Gastroesophageal sphincter (tissue), 4 donors: ENCODE data around the gene GADD45A. TPM values are rescaled to one million over a fixed set of nuclear protein-coding genes. Genes with fewer than 3 reads are reported as not detected.
A peak's percentile ranks its signal among the peaks of the same experiment; 100 is the strongest.

ENCODE experiments used
- ATAC-seq: fragments of 150-250 bp; one replicate; pipeline ENCODE4 v1.9.1; 2016; ENCODE audit warnings: mild to moderate bottlenecking, moderate library complexity
- H3K27ac ChIP-seq, 4 donors: fragments of 200-600 bp; sonication (generic) in 3 of 4; 1 replicate in 3 of 4; 2 replicates in 1 of 4; pipeline ENCODE4 v1.5.1; 2016 to 2019
- H3K27me3 ChIP-seq: fragments of 200-600 bp; sonication (generic); one replicate; pipeline ENCODE4 v1.5.1; 2019
- H3K36me3 ChIP-seq, 2 donors: fragments of 200-600 bp; sonication (generic); one replicate each; pipeline ENCODE4 v1.5.1; 2019; ENCODE audit warnings: control low read depth in 1 of 2
- H3K4me1 ChIP-seq, 3 donors: fragments of 200-600 bp; sonication (generic); 1 replicate in 2 of 3; 2 replicates in 1 of 3; pipeline ENCODE4 v1.5.1; 2016 to 2019; ENCODE audit warnings: control low read depth in 2 of 3
- H3K4me3 ChIP-seq, 2 donors: fragments of 200-600 bp; sonication (generic); one replicate each; pipeline ENCODE4 v1.5.1; 2019; ENCODE audit warnings: mild to moderate bottlenecking in 1 of 2, moderate library complexity in 1 of 2
- H3K9me3 ChIP-seq, 3 donors: fragments of 200-600 bp; sonication (generic); one replicate each; pipeline ENCODE4 v1.5.1; 2017 to 2019; ENCODE audit warnings: control low read depth in 2 of 3
- CTCF ChIP-seq, 4 experiments: fragments of 200-600 bp in 2 of 4; fragments of 450-650 bp in 2 of 4; sonication (generic) in 1 of 4; IDR thresholded peaks; one replicate each; pipeline ENCODE4 v1.5.1; 2017 to 2019; ENCODE audit warnings: antibody characterized with exemption in 4 of 4, mild to moderate bottlenecking in 2 of 4, moderate library complexity in 2 of 4
- EP300 ChIP-seq: sonication (generic); formaldehyde crosslinking; IDR thresholded peaks from one replicate; pipeline ENCODE4 v1.6.1; 2017; ENCODE audit warnings: antibody characterized with exemption, mild to moderate bottlenecking
- POLR2A ChIP-seq, 2 donors: fragments of 450-650 bp; IDR thresholded peaks; one replicate each; pipeline ENCODE4 v1.6.1; 2017; ENCODE audit warnings: antibody characterized with exemption in 2 of 2, mild to moderate bottlenecking in 2 of 2, moderate library complexity in 1 of 2
- POLR2AphosphoS5 ChIP-seq: sonication (generic); formaldehyde crosslinking; IDR thresholded peaks from one replicate; pipeline ENCODE4 v1.6.1; 2017; ENCODE audit warnings: antibody characterized with exemption
- WGBS, 2 donors: methylation state at CpG; one replicate each; pipeline ENCODE4 v1.1.5; 2018; ENCODE audit warnings: low coverage in 1 of 2; 5-methylcytosine and 5-hydroxymethylcytosine counted together
- total RNA-seq, 4 donors: library from RNA; depleted of rRNA; stranded (reverse); fragments of >200 nt; gene quantifications; one replicate each; pipeline ENCODE4 v1.1.0, GENCODE V29; 2016

GADD45A gene
- total RNA-seq, 4 donors from 2014 or later: 58.7 to 69.9 (median 65.6) TPM

GRCh38 chr1:67717876-67718275 is 32.9 kb downstream of the GADD45A start:
- no peak overlapping the region for H3K27ac ChIP-seq
- no peaks in the 10 kb centered on the region for H3K9me3 ChIP-seq
- WGBS, 2 donors: 82 to 83% methylated on average over 4 of the region's 4 CpGs
- H3K4me1 ChIP-seq: peaks cover 8 to 83% (median 16%) of the 10 kb centered on the region in 3 donors
- TF ChIP-seq POLR2A (IDR thresholded peaks at IDR 0.05) (no peak), POLR2AphosphoS5 (peak; percentile 19)
- no peaks in the 10 kb centered on the region for H3K27me3 ChIP-seq
- no peaks in the 10 kb centered on the region for H3K36me3 ChIP-seq
- no peak for ATAC-seq
- no peak overlapping the region for H3K4me3 ChIP-seq

- WGBS, 2 donors: 88 to 97% methylated on average over 4 to 5 of the region's 6 CpGs
- no peak for TF ChIP-seq POLR2A (IDR thresholded peaks at IDR 0.05)
- no peak for TF ChIP-seq EP300
- no peak for TF ChIP-seq CTCF (IDR thresholded peaks at IDR 0.05)
- no peak for TF ChIP-seq POLR2AphosphoS5
- peaks cover 16 to 83% (median 26%) of the 10 kb centered on the region in 3 donors for H3K4me1 ChIP-seq
- H3K4me3 ChIP-seq: no peak overlapping the region
- H3K27ac ChIP-seq: no peak overlapping the region
- no peaks in the 10 kb centered on the region for H3K36me3 ChIP-seq
- no peaks in the 10 kb centered on the region for H3K27me3 ChIP-seq
- no peak for ATAC-seq
- H3K9me3 ChIP-seq: no peaks in the 10 kb centered on the region
These were observed 34.6 kb downstream of the GADD45A start for GRCh38 chr1:67719329-67720196.

- H3K4me3 ChIP-seq: no peak overlapping the region
These were observed 36.1 kb downstream of the GADD45A start for GRCh38 chr1:67721112-67721511.

GRCh38 chr1:67721650-67722291 is 36.8 kb downstream of the GADD45A start:
- Histone ChIP-seq H3K27ac (peak overlapping the region in 3 of 4 donors; percentile 48 to 52 (median 48)), H3K4me1 (peaks cover 25 to 79% (median 26%) of the 10 kb centered on the region in 3 donors), H3K27me3 (no peaks in the 10 kb centered on the region), H3K36me3 (no peaks in the 10 kb centered on the region), H3K9me3 (no peaks in the 10 kb centered on the region), H3K4me3 (no peak overlapping the region)
- ATAC-seq: no peak
- TF ChIP-seq CTCF (IDR thresholded peaks at IDR 0.05): no peak
- TF ChIP-seq EP300: no peak
- peak; percentile 20 for TF ChIP-seq POLR2AphosphoS5
- WGBS, 2 donors: 57% methylated on average over 2 of the region's 2 CpGs; no CpG with 5 or more reads in 1 of the 2 donors

More at GRCh38 chr1:67721112-67721511, 36.1 kb downstream of the GADD45A start:
- no peaks in the 10 kb centered on the region for H3K9me3 ChIP-seq
- H3K4me1 ChIP-seq: peaks cover 25 to 85% (median 26%) of the 10 kb centered on the region in 3 donors
- no peak for ATAC-seq
- no peak overlapping the region for H3K27ac ChIP-seq
- H3K27me3 ChIP-seq: no peaks in the 10 kb centered on the region
- WGBS, 2 donors: 87 to 95% methylated on average over 4 of the region's 4 CpGs
- TF ChIP-seq CTCF (IDR thresholded peaks at IDR 0.05) (no peak), EP300 (no peak), POLR2A (IDR thresholded peaks at IDR 0.05) (no peak), POLR2AphosphoS5 (no peak)
- H3K36me3 ChIP-seq: no peaks in the 10 kb centered on the region

GRCh38 chr1:67722292-67722944 is 37.4 kb downstream of the GADD45A start:
- Histone ChIP-seq H3K4me1 (peaks cover 25 to 73% (median 26%) of the 10 kb centered on the region in 3 donors), H3K27ac (peak overlapping the region in 3 of 4 donors; percentile 48 to 52 (median 48)), H3K27me3 (no peaks in the 10 kb centered on the region), H3K4me3 (no peak overlapping the region), H3K9me3 (no peaks in the 10 kb centered on the region), H3K36me3 (no peaks in the 10 kb centered on the region)
- no peak for TF ChIP-seq POLR2A (IDR thresholded peaks at IDR 0.05)
- no peak for TF ChIP-seq POLR2AphosphoS5
- no peak for TF ChIP-seq EP300
- no peak for TF ChIP-seq CTCF (IDR thresholded peaks at IDR 0.05)
- no peak for ATAC-seq
- WGBS, 2 donors: 35 to 87% methylated on average over 3 to 4 of the region's 4 CpGs
